NCI-H82 (cell line): ENCODE data around the gene CLRN3.

ENCODE experiments used
- DNase-seq: peaks from one replicate; lab custom pipeline; 2025; lab: John Stamatoyannopoulos, UW

CLRN3 gene

DNA sequence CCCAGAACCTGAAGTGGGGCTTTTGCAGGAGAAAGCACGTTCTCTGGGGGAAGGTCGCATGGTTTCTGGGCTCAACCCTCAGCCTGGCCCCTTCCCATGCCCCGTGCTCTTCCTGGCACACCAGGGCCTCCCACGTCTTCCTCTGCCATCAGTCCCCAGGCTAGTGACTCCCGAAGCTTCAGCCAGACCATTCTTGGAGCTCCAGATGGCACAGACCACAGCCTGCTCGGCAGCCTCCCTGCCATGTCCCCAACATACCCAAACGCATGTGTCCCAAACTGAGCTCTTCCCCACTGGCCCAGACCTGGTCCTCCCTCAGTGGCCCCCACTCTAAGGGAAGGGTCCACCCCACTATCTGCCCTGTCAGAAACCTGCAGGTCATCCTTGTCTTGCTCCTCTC, 47.0 kb downstream of the CLRN3 start:
- DNase-seq = no peak

GRCh38 chr10:127840884-127841283, 51.9 kb downstream of the CLRN3 start:
- no peak for DNase-seq

DNA sequence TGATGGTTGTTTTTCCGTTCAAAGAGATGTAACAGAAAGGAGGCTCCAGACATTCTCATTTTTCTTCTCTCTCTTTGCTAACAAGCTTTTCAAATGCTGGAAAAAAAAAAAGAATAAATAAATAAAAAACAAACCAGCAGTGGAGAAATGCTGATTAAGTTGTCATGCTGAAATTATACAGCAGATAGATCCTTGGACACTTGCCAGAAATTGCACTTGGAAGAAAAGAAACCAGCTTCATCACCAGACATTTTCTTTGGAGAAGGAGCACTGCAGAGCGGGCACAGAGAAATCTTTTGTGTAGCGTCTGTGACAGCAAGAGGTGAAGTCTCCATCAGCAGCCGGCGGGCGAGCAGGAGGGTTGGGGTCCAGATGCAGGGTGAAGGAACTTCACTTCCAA, 55.8 kb downstream of the CLRN3 start:
- DNase-seq = no peak

GRCh38 chr10:127836176-127836575, 56.6 kb downstream of the CLRN3 start:
- DNase-seq = no peak

DNA sequence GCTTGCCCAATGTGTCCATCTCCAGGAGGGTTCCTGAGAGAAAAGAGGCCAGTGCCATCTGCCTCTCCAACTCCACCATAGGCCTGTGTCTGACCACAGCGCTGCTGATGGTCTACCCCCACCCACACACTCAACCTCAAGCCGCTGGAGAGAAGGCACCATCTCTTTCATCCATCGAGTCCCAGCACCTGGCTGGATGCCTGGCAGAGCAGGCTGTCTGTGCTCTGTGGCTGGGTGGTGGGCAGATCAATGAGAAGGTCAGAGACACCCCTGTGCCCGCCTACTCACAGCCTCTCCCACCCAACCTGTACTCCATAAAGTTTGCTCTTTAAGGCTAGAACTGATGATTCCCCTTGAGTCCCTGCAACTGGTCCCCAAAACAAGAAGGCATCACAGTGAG, 58.0 kb downstream of the CLRN3 start:
- DNase-seq = no peak

DNA sequence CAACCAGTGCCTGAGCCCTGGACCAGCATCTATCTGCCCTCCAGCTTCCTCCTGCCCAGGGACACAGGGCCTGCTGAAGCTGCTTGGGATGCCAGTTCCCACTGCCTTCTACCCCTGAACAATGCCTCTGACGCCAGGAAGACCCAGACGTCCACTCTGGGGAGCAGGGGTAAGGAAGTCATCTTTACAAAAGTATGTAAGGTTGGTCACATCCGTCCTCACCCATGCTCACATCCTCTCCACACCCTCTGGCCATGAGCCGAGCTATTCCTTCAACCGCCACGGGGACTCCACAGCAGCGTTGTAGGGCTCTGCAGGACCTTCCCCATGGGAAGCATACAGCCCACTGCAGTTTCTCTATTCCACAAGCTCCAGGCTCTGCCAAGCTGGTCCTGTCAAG, 58.5 kb downstream of the CLRN3 start:
- no peak for DNase-seq

DNA sequence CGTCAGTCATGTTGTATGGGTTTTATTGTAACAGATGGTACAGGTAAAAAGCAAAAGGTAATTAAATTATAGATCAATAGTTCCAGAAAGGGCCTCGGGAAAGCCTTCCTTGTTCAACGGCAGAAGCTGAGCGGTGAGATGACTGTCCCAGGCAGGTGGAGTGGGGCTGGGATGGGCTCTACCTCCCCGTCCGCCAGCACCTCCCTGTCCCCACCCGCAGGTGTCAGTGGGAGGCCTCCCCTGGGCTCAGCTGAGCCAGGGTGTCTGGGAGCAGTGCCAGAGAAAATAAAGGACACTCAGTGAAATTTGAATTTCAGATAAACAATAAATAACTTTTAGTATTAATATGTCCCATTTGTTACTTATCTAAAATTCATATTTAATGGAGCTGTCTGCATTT, 58.9 kb downstream of the CLRN3 start:
- DNase-seq = no peak

DNA sequence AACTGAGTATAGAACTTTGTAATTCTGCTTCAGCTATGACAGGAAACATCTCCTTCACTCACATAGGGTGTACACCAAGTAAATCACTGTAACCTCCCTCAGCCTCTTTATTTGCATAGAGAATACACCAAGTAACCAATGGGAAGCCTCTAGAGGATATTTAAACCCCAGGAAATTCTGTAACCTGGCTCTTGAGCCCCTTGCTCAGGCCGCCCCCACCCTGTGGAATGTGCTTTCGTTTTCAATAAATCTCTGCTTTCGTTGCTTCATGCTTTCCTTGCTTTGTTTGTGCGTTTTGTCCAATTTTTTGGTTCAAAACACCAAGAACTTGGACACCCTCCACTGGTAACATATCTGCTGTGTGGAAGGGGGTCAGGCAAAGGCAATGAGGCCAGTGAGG, 60.2 kb downstream of the CLRN3 start:
- no peak for DNase-seq

- DNase-seq = no peak
Measured at GRCh38 chr10:127830414-127830813, 62.3 kb downstream of the CLRN3 start.
